Endothelial cell of umbilical vein (primary cell): ENCODE data around the gene STK16. TPM values are rescaled to one million over a fixed set of nuclear protein-coding genes. Genes with fewer than 3 reads are reported as not detected.

ENCODE experiments used
- BruUV-seq: library from RNA; stranded (reverse); fragments of 400-500 nt; replicated peaks from 2 replicates; lab custom pipeline; 2021; lab: Mats Ljungman, UMichigan
- CTCF ChIA-PET: fragments of 300-600, 350-600 bp; sonication (Branson Sonifier 250); formaldehyde crosslinking; loops from one replicate; lab custom pipeline; 2021; ENCODE audit warnings: antibody characterized with exemption, inconsistent platforms; lab: Charles Lee
- POLR2A ChIA-PET: fragments of 300-600, 350-600 bp; sonication (Branson Sonifier 250); formaldehyde crosslinking; loops from one replicate; lab custom pipeline; 2021; ENCODE audit warnings: antibody characterized with exemption, inconsistent platforms; lab: Charles Lee
- DNase-seq: peaks from one replicate; pipeline ENCODE4 v3.0.0-alpha.2; 2011; ENCODE audit warnings: low read depth, low spot score
- FAIRE-seq: peaks from 2 replicates; lab custom pipeline; 2011; peaks lifted over from hg19 to GRCh38; lab: Jason Lieb, UNC
- H2AFZ ChIP-seq: 2 replicates; pipeline ENCODE4 v1.6.0; 2012; ENCODE audit warnings: low read depth, low read length, control low read depth, inconsistent platforms
- H3K27ac ChIP-seq: 2 replicates; pipeline ENCODE4 v1.5.1; 2011; ENCODE audit warnings: low read depth, mild to moderate bottlenecking, control low read depth, low read length, moderate library complexity; ENCODE audit not compliant: insufficient read depth
- H3K27me3 ChIP-seq, 2 experiments: 2 replicates each; pipeline versions ENCODE4 v1.6.0 to v1.6.1; 2011; ENCODE audit warnings: low read length in 2 of 2, mixed read lengths in 1 of 2; ENCODE audit not compliant: control insufficient read depth in 2 of 2, insufficient read depth in 2 of 2
- H3K36me3 ChIP-seq, 2 experiments: 2 replicates in 1 of 2; 3 replicates in 1 of 2; pipeline ENCODE4 v1.5.1; 2011; ENCODE audit warnings: low read length in 2 of 2, mild to moderate bottlenecking in 1 of 2, moderate library complexity in 1 of 2; ENCODE audit not compliant: control insufficient read depth in 2 of 2, insufficient read depth in 2 of 2; ENCODE audit errors: extremely low read depth in 1 of 2
- H3K4me1 ChIP-seq: 3 replicates; pipeline ENCODE4 v1.5.1; 2011; ENCODE audit warnings: mild to moderate bottlenecking, low read length; ENCODE audit not compliant: control insufficient read depth, insufficient read depth; ENCODE audit errors: extremely low read depth
- H3K4me2 ChIP-seq: 2 replicates; pipeline ENCODE4 v1.6.1; 2011; ENCODE audit warnings: low read length, control low read depth, mixed read lengths; ENCODE audit not compliant: insufficient read depth
- H3K4me3 ChIP-seq, 3 experiments: fragments of 200-600 bp in 1 of 3; sonication (generic), shearing (Covaris generic) in 1 of 3; replicated peaks in 1 of 3; 2 replicates each; pipeline ENCODE4 v1.5.1; 2011 to 2016; ENCODE audit warnings: control low read depth in 3 of 3, low read length in 3 of 3, mild to moderate bottlenecking in 2 of 3, inconsistent platforms in 1 of 3, low read depth in 1 of 3, moderate library complexity in 1 of 3; ENCODE audit not compliant: insufficient read depth in 1 of 3
- H3K79me2 ChIP-seq: 2 replicates; pipeline ENCODE4 v1.6.0; 2012; ENCODE audit warnings: low read length, inconsistent platforms; ENCODE audit not compliant: control insufficient read depth, insufficient read depth
- H3K9ac ChIP-seq: replicated peaks from 2 replicates; pipeline ENCODE3; 2011; ENCODE audit warnings: low read length, control low read depth; ENCODE audit not compliant: insufficient read depth; ENCODE audit errors: extremely low read depth
- H3K9me1 ChIP-seq: replicated peaks from 3 replicates; pipeline ENCODE4 v1.6.0; 2011; ENCODE audit warnings: mild to moderate bottlenecking, low read length; ENCODE audit not compliant: control insufficient read depth, insufficient read depth; ENCODE audit errors: extremely low read depth
- H3K9me3 ChIP-seq: replicated peaks from 2 replicates; pipeline ENCODE4 v1.5.1; 2012; ENCODE audit warnings: low read length, inconsistent platforms; ENCODE audit not compliant: control insufficient read depth, insufficient read depth
- H4K20me1 ChIP-seq: replicated peaks from 2 replicates; pipeline ENCODE3; 2011; ENCODE audit warnings: mild to moderate bottlenecking, low read length; ENCODE audit not compliant: control insufficient read depth, insufficient read depth; ENCODE audit errors: extremely low read depth
- EZH2 ChIP-seq: IDR thresholded peaks from 2 replicates; pipeline ENCODE4 v1.6.1; 2012; ENCODE audit warnings: borderline replicate concordance, low read depth, mild to moderate bottlenecking, moderate library complexity, low read length, inconsistent platforms; ENCODE audit not compliant: severe bottlenecking
- FOS ChIP-seq: IDR thresholded peaks from 2 replicates; pipeline ENCODE4 v1.6.1; 2011; ENCODE audit warnings: mild to moderate bottlenecking, low read length, moderate library complexity, borderline replicate concordance; ENCODE audit not compliant: insufficient read depth
- JUN ChIP-seq: IDR thresholded peaks from 2 replicates; pipeline ENCODE4 v1.6.1; 2011; ENCODE audit warnings: borderline replicate concordance, low read depth; ENCODE audit not compliant: insufficient read length, insufficient read depth
- MYC ChIP-seq: IDR thresholded peaks from one replicate; pipeline ENCODE4 v1.6.1; 2011; ENCODE audit warnings: mild to moderate bottlenecking, low read depth, low read length
- POLR2A ChIP-seq: IDR thresholded peaks from 2 replicates; pipeline ENCODE4 v1.6.1; 2012; ENCODE audit warnings: low read depth, mild to moderate bottlenecking, control low read depth, low read length
- POLR2AphosphoS5 ChIP-seq: IDR thresholded peaks from 2 replicates; pipeline ENCODE4 v1.6.1; 2012; ENCODE audit warnings: low read depth, mild to moderate bottlenecking, control low read depth, low read length, moderate library complexity; ENCODE audit not compliant: insufficient read depth
- dilution Hi-C: fragments of 300-500 bp; cut with MboI; formaldehyde crosslinking; loops from one replicate; pipeline ENCODE4 v1.15.0; 2019; ENCODE audit warnings: low sequenced_read_pairs; ENCODE audit not compliant: extremely low pct_ligation_motif_present
- intact Hi-C: fragments of 100-400 bp; cut with micrococcal nuclease; formaldehyde crosslinking; loops from one replicate; pipeline ENCODE4 v1.10.0; 2022
- polyA plus RNA-seq, 4 experiments: library from polyadenylated mRNA; depleted of rRNA in 3 of 4; stranded (reverse) in 3 of 4; unstranded in 1 of 4; fragments of >200 nt; gene quantifications; 2 replicates each; pipeline versions ENCODE4 v1.2.1 to v1.2.3, GENCODE V29; 2011 to 2012; ENCODE audit warnings: missing spikeins in 1 of 4
- total RNA-seq: library from RNA; stranded (reverse); gene quantifications from 2 replicates; pipeline ENCODE4 v1.2.3, GENCODE V29; 2021
- TF ChIP-seq, protein P1 (sequence below): IDR thresholded peaks from 2 replicates; pipeline ENCODE4 v1.6.1; 2011; ENCODE audit not compliant: insufficient read depth, insufficient read length
- TF ChIP-seq, protein P2 (sequence below), 2 donors: IDR thresholded peaks; 1 replicate in 1 of 2; 2 replicates in 1 of 2; pipeline ENCODE4 v1.5.1; 2011; ENCODE audit warnings: low read length in 2 of 2, mild to moderate bottlenecking in 2 of 2, moderate library complexity in 2 of 2, control low read depth in 1 of 2, inconsistent platforms in 1 of 2, low read depth in 1 of 2; ENCODE audit not compliant: insufficient read depth in 1 of 2; ENCODE audit errors: extremely low read depth in 1 of 2

STK16 gene
- total and polyA plus RNA-seq, 2 donors (not counting 3 experiments of a cell fraction or from before 2014, with no cell fraction given): 18.8 to 63.2 TPM

DNA sequence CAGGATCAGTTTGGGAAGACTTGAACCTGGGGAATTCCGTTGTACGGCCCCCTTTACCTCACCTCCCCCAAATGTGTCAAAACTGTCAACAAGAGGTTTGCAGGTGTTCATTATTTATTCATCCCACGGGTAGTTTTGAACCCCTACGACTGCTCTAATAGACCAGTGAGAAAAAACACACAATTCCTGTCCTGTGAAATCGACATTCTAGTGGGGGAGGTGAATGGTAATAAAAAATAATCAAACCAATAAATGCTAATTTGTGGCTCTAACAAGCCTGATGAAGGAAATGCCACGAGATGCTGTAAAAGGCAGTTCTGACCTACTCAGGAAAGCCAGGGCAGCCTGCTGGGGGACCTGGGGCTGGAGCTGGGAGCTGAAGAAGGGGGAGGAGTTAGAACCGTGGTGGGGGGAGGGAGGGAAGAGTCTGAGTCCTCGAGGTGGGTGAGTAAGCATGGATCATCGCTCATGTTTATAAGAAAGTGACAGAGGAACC, 33.4 kb downstream of the STK16 start:
- peaks cover 0 to 9% of the 10 kb centered on the region in 2 experiments for H3K36me3 ChIP-seq
- peak overlapping the region; percentile 60 for H3K9ac ChIP-seq
- ChIA-PET POLR2A (interaction anchor here (0.6 to 1.9 kb wide), 5 partner anchors 24 to 109 kb away, joined by 3 to 6 read pairs (median 3); partner anchors contain the start of genes DNPEP, GLB1L and STK16), CTCF (interaction anchor here (0.6 to 12.6 kb wide), 19 partner anchors 10 to 299 kb away, joined by 3 to 253 read pairs (median 4); partner anchors contain the start of genes ABCB6, ANKZF1, ATG9A and CNPPD1)
- H4K20me1 ChIP-seq: no peaks in the 10 kb centered on the region
- no peak for FAIRE-seq
- H3K9me1 ChIP-seq: no peaks in the 10 kb centered on the region
- H2AFZ ChIP-seq: peak overlapping the region; percentile 79
- H3K4me1 ChIP-seq: peaks cover 17% of the 10 kb centered on the region
- H3K4me2 ChIP-seq: peak overlapping the region; percentile 37
- dilution Hi-C loops (no loop called here), intact Hi-C loops (loop anchor here (1.0 to 5.0 kb wide), 9 partner anchors 16 to 118 kb away; partner anchors contain the start of genes ABCB6, DNPEP, GLB1L and NHEJ1)
- TF ChIP-seq FOS: peak; percentile 72
- TF ChIP-seq MYC: no peak
- H3K27me3 ChIP-seq: no peaks in the 10 kb centered on the region
- BruUV-seq: TSS peak; percentile 83
- no peaks in the 10 kb centered on the region for H3K79me2 ChIP-seq
- no peak for DNase-seq
- no peaks in the 10 kb centered on the region for H3K9me3 ChIP-seq
- H3K27ac ChIP-seq: peak overlapping the region; percentile 81
- H3K4me3 ChIP-seq: peak overlapping the region in 2 of 3 experiments; percentile 17 to 47

DNA sequence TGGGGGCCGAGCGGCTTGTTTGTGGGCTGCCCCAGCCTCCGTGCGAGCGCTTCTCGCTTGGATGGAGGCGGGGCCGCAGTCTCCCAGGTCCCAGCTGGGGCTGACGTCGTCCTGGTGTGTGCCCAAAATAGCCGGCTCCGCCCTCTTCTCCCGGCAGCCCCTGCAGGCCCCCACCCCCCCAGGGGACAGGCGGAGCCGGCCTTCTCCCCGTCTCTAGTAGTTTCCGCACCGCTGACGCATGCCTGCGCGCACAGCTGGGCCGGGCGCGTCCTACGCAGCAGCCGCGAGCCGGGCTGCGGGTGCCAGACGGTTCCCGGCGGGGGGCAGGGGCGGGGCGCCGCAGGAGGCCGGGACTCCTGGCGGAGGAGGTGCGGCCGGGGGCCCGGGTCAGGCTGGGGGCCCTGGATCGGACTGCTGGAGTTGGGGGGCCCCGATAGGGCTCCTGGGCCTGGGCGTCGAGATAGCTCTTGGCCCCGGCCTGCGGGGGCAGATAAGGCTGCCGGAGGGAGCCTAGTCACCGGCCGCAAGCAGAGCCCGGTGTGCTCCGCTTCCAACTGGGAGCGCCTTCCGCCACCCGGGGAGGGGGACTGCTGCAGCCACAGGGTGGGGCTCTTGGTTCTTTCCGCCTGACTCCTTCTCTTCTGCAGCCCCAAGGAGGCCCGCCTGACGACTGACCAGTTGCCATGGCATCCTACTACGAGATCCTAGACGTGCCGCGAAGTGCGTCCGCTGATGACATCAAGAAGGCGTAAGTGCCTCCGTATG, 34.1 kb downstream of the STK16 start, which contains the start of gene DNAJB2:
TSS of gene DNAJB2 (plus strand) at position 216 of the 765 bp plus-strand sequence. CDS start at position 684, 468 bp downstream.
- no peaks in the 10 kb centered on the region for H3K27me3 ChIP-seq
- no peaks in the 10 kb centered on the region for H4K20me1 ChIP-seq
- H3K4me2 ChIP-seq: peak within 1 kb of the TSS; percentile 76
- H3K36me3 ChIP-seq: peaks cover 0 to 12% of the 10 kb centered on the region in 2 experiments
- intact Hi-C loops: loop anchor here (1.0 to 5.0 kb wide), 9 partner anchors 15 to 119 kb away; partner anchors contain the start of genes ABCB6, DNPEP, GLB1L and NHEJ1
- ChIA-PET CTCF (interaction anchor here (0.6 to 12.6 kb wide), 16 partner anchors 10 to 299 kb away, joined by 3 to 253 read pairs (median 4); partner anchors contain the start of genes ABCB6, ANKZF1, ATG9A and CNPPD1), POLR2A (interaction anchor here (0.6 to 1.9 kb wide), 5 partner anchors 25 to 109 kb away, joined by 3 to 6 read pairs (median 3); partner anchors contain the start of genes DNPEP, GLB1L and STK16)
- peak within 1 kb of the TSS; percentile 85 for H3K27ac ChIP-seq
- dilution Hi-C loops: no loop called here
- H3K9me3 ChIP-seq: no peaks in the 10 kb centered on the region
- H3K9me1 ChIP-seq: no peaks in the 10 kb centered on the region
- peak; percentile 99 for DNase-seq
- FAIRE-seq: no peak
- H3K4me3 ChIP-seq: peak within 1 kb of the TSS; percentile 9 to 55 (median 47)
- H3K4me1 ChIP-seq: peaks cover 17% of the 10 kb centered on the region
- no peaks in the 10 kb centered on the region for H3K79me2 ChIP-seq
- peak within 1 kb of the TSS; percentile 79 for H2AFZ ChIP-seq
- BruUV-seq: no TSS peak
- TF ChIP-seq, protein P1, sequence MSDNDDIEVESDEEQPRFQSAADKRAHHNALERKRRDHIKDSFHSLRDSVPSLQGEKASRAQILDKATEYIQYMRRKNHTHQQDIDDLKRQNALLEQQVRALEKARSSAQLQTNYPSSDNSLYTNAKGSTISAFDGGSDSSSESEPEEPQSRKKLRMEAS: no peak
- TF ChIP-seq MYC (no peak), JUN (peak; percentile 62), FOS (no peak), POLR2A (peak; percentile 93), EZH2 (no peak), POLR2AphosphoS5 (peak; percentile 93)
- TF ChIP-seq, protein P2, sequence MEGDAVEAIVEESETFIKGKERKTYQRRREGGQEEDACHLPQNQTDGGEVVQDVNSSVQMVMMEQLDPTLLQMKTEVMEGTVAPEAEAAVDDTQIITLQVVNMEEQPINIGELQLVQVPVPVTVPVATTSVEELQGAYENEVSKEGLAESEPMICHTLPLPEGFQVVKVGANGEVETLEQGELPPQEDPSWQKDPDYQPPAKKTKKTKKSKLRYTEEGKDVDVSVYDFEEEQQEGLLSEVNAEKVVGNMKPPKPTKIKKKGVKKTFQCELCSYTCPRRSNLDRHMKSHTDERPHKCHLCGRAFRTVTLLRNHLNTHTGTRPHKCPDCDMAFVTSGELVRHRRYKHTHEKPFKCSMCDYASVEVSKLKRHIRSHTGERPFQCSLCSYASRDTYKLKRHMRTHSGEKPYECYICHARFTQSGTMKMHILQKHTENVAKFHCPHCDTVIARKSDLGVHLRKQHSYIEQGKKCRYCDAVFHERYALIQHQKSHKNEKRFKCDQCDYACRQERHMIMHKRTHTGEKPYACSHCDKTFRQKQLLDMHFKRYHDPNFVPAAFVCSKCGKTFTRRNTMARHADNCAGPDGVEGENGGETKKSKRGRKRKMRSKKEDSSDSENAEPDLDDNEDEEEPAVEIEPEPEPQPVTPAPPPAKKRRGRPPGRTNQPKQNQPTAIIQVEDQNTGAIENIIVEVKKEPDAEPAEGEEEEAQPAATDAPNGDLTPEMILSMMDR (IDR thresholded peaks at IDR 0.05; ENCODE audit: extremely low read depth in 1 of 2, insufficient read depth in 1 of 2, low read depth in 1 of 2, low read length in 2 of 2): peak in 1 of 2 donors; percentile 15
- H3K9ac ChIP-seq: peak within 1 kb of the TSS; percentile 74
